GM23338 (cell line): ENCODE data around the gene RAD51. TPM values are rescaled to one million over a fixed set of nuclear protein-coding genes. Genes with fewer than 3 reads are reported as not detected.

ENCODE experiments used
- ATAC-seq: fragments of 200-7000 bp; cut with Tn5 transposase; 3 replicates; pipeline ENCODE4 v1.9.1; 2020
- DNase-seq: peaks from one replicate; pipeline ENCODE4 v3.0.0-alpha.2; 2015; ENCODE audit warnings: low spot score
- H2AFZ ChIP-seq: fragments of 200-600 bp; sonication (generic); 2 replicates; pipeline ENCODE4 v1.8.0; 2016; ENCODE audit warnings: antibody characterized with exemption, mild to moderate bottlenecking, moderate library complexity
- H3F3A ChIP-seq: fragments of 200-600 bp; sonication (generic); replicated peaks from 2 replicates; pipeline ENCODE4 v1.8.0; 2017; ENCODE audit warnings: antibody characterized with exemption, mixed run types, low read depth
- H3K27ac ChIP-seq: fragments of 200-600 bp; sonication (generic); 2 replicates; pipeline ENCODE4 v1.6.1; 2016; ENCODE audit warnings: low read depth
- H3K27me3 ChIP-seq: fragments of 200-600 bp; sonication (generic); 2 replicates; pipeline ENCODE4 v1.8.0; 2016; ENCODE audit warnings: mild to moderate bottlenecking, mixed run types, moderate library complexity; ENCODE audit not compliant: insufficient read depth
- H3K36me3 ChIP-seq: fragments of 200-600 bp; sonication (generic); 2 replicates; pipeline ENCODE4 v1.8.0; 2016; ENCODE audit warnings: mild to moderate bottlenecking; ENCODE audit not compliant: insufficient read depth
- H3K4me1 ChIP-seq: fragments of 200-600 bp; sonication (generic); 2 replicates; pipeline ENCODE4 v1.8.0; 2016; ENCODE audit warnings: mild to moderate bottlenecking, moderate library complexity; ENCODE audit not compliant: insufficient read depth
- H3K4me2 ChIP-seq: fragments of 200-600 bp; sonication (generic); 2 replicates; pipeline ENCODE4 v1.7.1; 2017; ENCODE audit warnings: mixed run types
- H3K4me3 ChIP-seq: fragments of 200-600 bp; sonication (generic); 2 replicates; pipeline ENCODE4 v1.6.1; 2016; ENCODE audit warnings: mixed run types
- H3K79me2 ChIP-seq: fragments of 200-600 bp; sonication (generic); replicated peaks from 2 replicates; pipeline ENCODE4 v1.8.0; 2017; ENCODE audit warnings: mild to moderate bottlenecking; ENCODE audit not compliant: insufficient read depth
- H3K9me2 ChIP-seq: fragments of 200-600 bp; sonication (generic); 2 replicates; pipeline ENCODE4 v1.8.0; 2017; ENCODE audit not compliant: insufficient read depth
- H4K20me1 ChIP-seq: fragments of 200-600 bp; sonication (generic); replicated peaks from 2 replicates; pipeline ENCODE4 v1.8.0; 2017; ENCODE audit warnings: mild to moderate bottlenecking; ENCODE audit not compliant: insufficient read depth
- H3K27ac Mint-ChIP-seq: 2 replicates; pipeline ENCODE4 v1.8.0; 2020; ENCODE audit warnings: inconsistent platforms, mild to moderate bottlenecking, moderate library complexity, mixed read lengths
- H3K27me3 Mint-ChIP-seq: 3 replicates; pipeline ENCODE4 v1.8.0; 2022; ENCODE audit warnings: low read depth, mild to moderate bottlenecking, moderate library complexity, mixed read lengths, inconsistent platforms; ENCODE audit not compliant: insufficient read depth, poor library complexity
- H3K36me3 Mint-ChIP-seq: 3 replicates; pipeline ENCODE4 v1.8.0; 2021; ENCODE audit warnings: low read depth, mild to moderate bottlenecking, inconsistent platforms, moderate library complexity, mixed read lengths
- H3K4me1 Mint-ChIP-seq: 3 replicates; pipeline ENCODE4 v1.8.0; 2020; ENCODE audit warnings: mild to moderate bottlenecking, inconsistent platforms, mixed read lengths
- H3K4me3 Mint-ChIP-seq: 3 replicates; pipeline ENCODE4 v1.8.0; 2021; ENCODE audit warnings: moderate library complexity, mild to moderate bottlenecking, inconsistent platforms, mixed read lengths
- H3K9me3 Mint-ChIP-seq: 3 replicates; pipeline ENCODE4 v1.8.0; 2020; ENCODE audit warnings: moderate library complexity, mild to moderate bottlenecking, inconsistent platforms, mixed read lengths
- CREB1 ChIP-seq: fragments of 250-450 bp; sonication (Bioruptor Pico); IDR thresholded peaks from 2 replicates; pipeline ENCODE4 v1.5.0; 2020; ENCODE audit warnings: low read depth, mild to moderate bottlenecking, moderate library complexity
- CTCF ChIP-seq, 2 experiments: fragments of 200-600 bp in 1 of 2; sonication (generic) in 1 of 2; conservative IDR thresholded peaks; 2 replicates each; pipeline versions ENCODE4 v1.5.1 to v1.6.1; 2016 to 2017; ENCODE audit warnings: antibody characterized with exemption in 2 of 2, low read depth in 2 of 2, mild to moderate bottlenecking in 2 of 2, moderate library complexity in 1 of 2
- EZH2 ChIP-seq: fragments of 200-600 bp; sonication (generic); IDR thresholded peaks from one replicate; pipeline ENCODE4 v1.8.0; 2017; ENCODE audit warnings: antibody characterized with exemption, mild to moderate bottlenecking, low read depth; ENCODE audit not compliant: unreplicated experiment
- EZH2phosphoT487 ChIP-seq: fragments of 200-600 bp; sonication (generic); IDR thresholded peaks from one replicate; pipeline ENCODE4 v1.8.1; 2018; ENCODE audit warnings: antibody characterized with exemption; ENCODE audit not compliant: unreplicated experiment
- JUNB ChIP-seq: IDR thresholded peaks from one replicate; pipeline ENCODE4 v1.6.1; 2016; ENCODE audit warnings: antibody characterized with exemption; ENCODE audit not compliant: unreplicated experiment
- NANOG ChIP-seq: IDR thresholded peaks from 2 replicates; pipeline ENCODE4 v1.6.1; 2016; ENCODE audit warnings: antibody characterized with exemption, borderline replicate concordance
- STAT1 ChIP-seq: IDR thresholded peaks from one replicate; pipeline ENCODE4 v1.6.1; 2016; ENCODE audit warnings: antibody characterized with exemption; ENCODE audit not compliant: unreplicated experiment
- ZNF114 ChIP-seq: fragments of 250-450 bp; sonication (Bioruptor Pico); IDR thresholded peaks from 2 replicates; pipeline ENCODE4 v1.5.0; 2020; ENCODE audit warnings: mild to moderate bottlenecking, moderate library complexity
- ZNF331 ChIP-seq: fragments of 250-450 bp; sonication (Bioruptor Pico); IDR thresholded peaks from 2 replicates; pipeline ENCODE4 v1.5.0; 2020; ENCODE audit warnings: low read depth, mild to moderate bottlenecking, moderate library complexity
- ZNF462 ChIP-seq: fragments of 250-450 bp; sonication (Bioruptor Pico); IDR thresholded peaks from 2 replicates; pipeline ENCODE4 v1.5.0; 2020; ENCODE audit warnings: mild to moderate bottlenecking, moderate library complexity
- polyA plus RNA-seq: library from polyadenylated mRNA; unstranded; fragments of >200 nt; fragmentation: Nextera tagmentation; extraction: Ambion mirVana; gene quantifications from 2 replicates; pipeline ENCODE4 v1.2.1, GENCODE V29; 2016
- total RNA-seq: library from RNA; depleted of rRNA; stranded (reverse); fragments of >200 nt; shearing (Covaris generic); gene quantifications from 2 replicates; pipeline ENCODE4 v1.2.3, GENCODE V29; 2014
- TF ChIP-seq, protein P1 (sequence below): IDR thresholded peaks from 2 replicates; pipeline ENCODE4 v1.6.1; 2016; ENCODE audit warnings: antibody characterized with exemption

RAD51 gene
- total and polyA plus RNA-seq, 2 experiments from 2014 or later = 20.3 to 26.2 TPM

GRCh38 chr15:40756938-40757337 is 62.0 kb downstream of the RAD51 start (continued):
- TF ChIP-seq ZNF462 (CRISPR knock-in tag) (no peak), ZNF114 (CRISPR knock-in tag) (no peak), CREB1 (CRISPR knock-in tag) (no peak), EZH2 (no peak), STAT1 (no peak), JUNB (no peak), NANOG (no peak)
- TF ChIP-seq, protein P1, sequence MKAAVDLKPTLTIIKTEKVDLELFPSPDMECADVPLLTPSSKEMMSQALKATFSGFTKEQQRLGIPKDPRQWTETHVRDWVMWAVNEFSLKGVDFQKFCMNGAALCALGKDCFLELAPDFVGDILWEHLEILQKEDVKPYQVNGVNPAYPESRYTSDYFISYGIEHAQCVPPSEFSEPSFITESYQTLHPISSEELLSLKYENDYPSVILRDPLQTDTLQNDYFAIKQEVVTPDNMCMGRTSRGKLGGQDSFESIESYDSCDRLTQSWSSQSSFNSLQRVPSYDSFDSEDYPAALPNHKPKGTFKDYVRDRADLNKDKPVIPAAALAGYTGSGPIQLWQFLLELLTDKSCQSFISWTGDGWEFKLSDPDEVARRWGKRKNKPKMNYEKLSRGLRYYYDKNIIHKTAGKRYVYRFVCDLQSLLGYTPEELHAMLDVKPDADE = no peak

DNA sequence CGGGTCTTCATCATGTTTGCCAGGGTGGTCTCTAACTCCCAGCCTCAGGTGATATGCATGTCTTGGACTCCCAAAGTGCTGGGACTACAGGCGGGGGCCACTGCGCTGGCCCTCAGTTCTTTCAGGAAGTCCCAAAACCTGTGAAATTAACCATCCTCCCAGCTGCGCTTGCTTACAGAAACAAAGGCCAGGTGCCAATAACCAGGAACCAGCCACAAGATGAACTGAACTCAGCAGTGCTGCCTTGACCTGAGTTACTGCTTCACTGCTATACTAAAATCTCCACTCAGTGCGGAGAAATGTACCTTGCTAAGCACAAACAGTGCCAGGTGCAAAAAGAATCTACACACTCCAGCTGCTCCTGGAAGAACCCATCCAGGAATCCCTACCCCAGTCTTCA is 65.0 kb downstream of the RAD51 start:
- H3K4me3 Mint-ChIP-seq = no peak overlapping the region
- Histone ChIP-seq H3K4me3 (no peak overlapping the region), H4K20me1 (no peaks in the 10 kb centered on the region), H3K79me2 (no peaks in the 10 kb centered on the region), H3K4me2 (no peak overlapping the region), H3F3A (peaks cover 17% of the 10 kb centered on the region), H3K27me3 (0 out of 2 replicates have a peak, but pooled peaks cover 4% of the 10 kb centered on the region), H3K36me3 (no peaks in the 10 kb centered on the region), H2AFZ (no peak overlapping the region), H3K9me2 (no peaks in the 10 kb centered on the region), H3K27ac (no peak overlapping the region), H3K4me1 (peaks cover 14% of the 10 kb centered on the region)
- DNase-seq (no peak), ATAC-seq (no peak)
- no peak overlapping the region for H3K27ac Mint-ChIP-seq
- peaks cover 17% of the 10 kb centered on the region for H3K4me1 Mint-ChIP-seq
- no peaks in the 10 kb centered on the region for H3K9me3 Mint-ChIP-seq
- H3K27me3 Mint-ChIP-seq = peaks cover 12% of the 10 kb centered on the region
- no peaks in the 10 kb centered on the region; the same call in 2 of the 3 replicates for H3K36me3 Mint-ChIP-seq
- TF ChIP-seq ZNF114 (CRISPR knock-in tag) (no peak), EZH2phosphoT487 (no peak), EZH2 (no peak), ZNF331 (CRISPR knock-in tag) (no peak), CTCF (conservative IDR thresholded peaks at IDR 0.05; ENCODE audit: low read depth in 2 of 2) (no peak)
